ENCODE results near the gene KCNIP2. TPM values are rescaled to one million over a fixed set of nuclear protein-coding genes. Genes with fewer than 3 reads are reported as not detected.

Gene KCNIP2
- total and polyA plus RNA-seq, 4 donors: 0.18 to 2.0 (median 0.72) TPM

- no peaks in the 10 kb centered on the region for H3K27me3 ChIP-seq (ENCODE audit: control insufficient read depth in 4 of 4, insufficient read depth in 4 of 4, low read length in 3 of 4)
- no peak overlapping the region for H3K9ac ChIP-seq (ENCODE audit: low read depth in 1 of 2, low read length in 2 of 2)
- TF ChIP-seq, protein P1, sequence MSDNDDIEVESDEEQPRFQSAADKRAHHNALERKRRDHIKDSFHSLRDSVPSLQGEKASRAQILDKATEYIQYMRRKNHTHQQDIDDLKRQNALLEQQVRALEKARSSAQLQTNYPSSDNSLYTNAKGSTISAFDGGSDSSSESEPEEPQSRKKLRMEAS (IDR thresholded peaks at IDR 0.05): no peak
- TF ChIP-seq EGR1 (IDR thresholded peaks at IDR 0.05; ENCODE audit: low read depth in 2 of 2) (no peak), ZBTB33 (IDR thresholded peaks at IDR 0.05) (no peak)
Observed at GRCh38 chr10:101824736-101825135, 18.9 kb downstream of the KCNIP2 start.

GRCh38 chr10:101818872-101819633 lies 24.5 kb downstream of the KCNIP2 start:
- DNase-seq (ENCODE audit: low spot score): no peak
- TF ChIP-seq SP1 (IDR thresholded peaks at IDR 0.05): peak; percentile 7
- no peak for TF ChIP-seq GABPA (IDR thresholded peaks at IDR 0.05 in 1 of 2, conservative IDR thresholded peaks at IDR 0.05 in 1 of 2)
- TF ChIP-seq HNF4A (conservative IDR thresholded peaks at IDR 0.05): peak in 1 of 2 donors; percentile 42
- 17% methylated on average over 14 of the region's 14 CpGs for WGBS
- H3K27me3 ChIP-seq (ENCODE audit: control insufficient read depth in 4 of 4, insufficient read depth in 4 of 4, low read length in 3 of 4): no peaks in the 10 kb centered on the region
- peaks cover 6 to 38% (median 22%) of the 10 kb centered on the region in 4 donors for H3K4me1 ChIP-seq (ENCODE audit: control insufficient read depth in 4 of 4, insufficient read depth in 4 of 4, low read length in 3 of 4)
- H3K9ac ChIP-seq (ENCODE audit: low read depth in 1 of 2, low read length in 2 of 2): peak overlapping the region in 1 of 2 donors; percentile 92
- H3K9me3 ChIP-seq (ENCODE audit: control insufficient read depth in 4 of 4, low read length in 3 of 4): no peaks in the 10 kb centered on the region
- no peaks in the 10 kb centered on the region for H3K36me3 ChIP-seq (ENCODE audit: control insufficient read depth in 4 of 4, insufficient read depth in 3 of 4, low read depth in 1 of 4, low read length in 3 of 4)
- peak overlapping the region; percentile 82 to 91 for H3K27ac ChIP-seq (ENCODE audit: low read depth in 1 of 2, low read length in 2 of 2)
- H3K4me3 ChIP-seq (ENCODE audit: low read depth in 1 of 3, low read length in 3 of 3): peak overlapping the region; percentile 1 to 65 (median 47)

More at GRCh38 chr10:101824736-101825135, 18.9 kb downstream of the KCNIP2 start:
- H3K4me3 ChIP-seq (ENCODE audit: low read depth in 1 of 3, low read length in 3 of 3): no peak overlapping the region
- 71% methylated on average over 2 of the region's 2 CpGs for WGBS
- no peaks in the 10 kb centered on the region for H3K9me3 ChIP-seq (ENCODE audit: control insufficient read depth in 4 of 4, low read length in 3 of 4)
- H3K4me1 ChIP-seq (ENCODE audit: control insufficient read depth in 4 of 4, insufficient read depth in 4 of 4, low read length in 3 of 4): peaks cover 0 to under 1% (median 0%) of the 10 kb centered on the region in 4 donors
- no peaks in the 10 kb centered on the region for H3K36me3 ChIP-seq (ENCODE audit: control insufficient read depth in 4 of 4, insufficient read depth in 3 of 4, low read depth in 1 of 4, low read length in 3 of 4)
- H3K27ac ChIP-seq (ENCODE audit: low read depth in 1 of 2, low read length in 2 of 2): no peak overlapping the region
- no peak for DNase-seq (ENCODE audit: low spot score)

- peak within 1 kb of the TSS; percentile 92 to 97 for H3K9ac ChIP-seq (ENCODE audit: low read depth in 1 of 2, low read length in 2 of 2)
- H3K27me3 ChIP-seq (ENCODE audit: control insufficient read depth in 4 of 4, insufficient read depth in 4 of 4, low read length in 3 of 4): no peaks in the 10 kb centered on the region
- no peaks in the 10 kb centered on the region for H3K9me3 ChIP-seq (ENCODE audit: control insufficient read depth in 4 of 4, low read length in 3 of 4)
- peak within 1 kb of the TSS; percentile 80 to 96 (median 83) for H3K4me3 ChIP-seq (ENCODE audit: low read depth in 1 of 3, low read length in 3 of 3)
- peak within 1 kb of the TSS; percentile 82 to 91 for H3K27ac ChIP-seq (ENCODE audit: low read depth in 1 of 2, low read length in 2 of 2)
- under 1% methylated on average over 47 of the region's 47 CpGs for WGBS
- peak; percentile 96 for DNase-seq (ENCODE audit: low spot score)
- H3K36me3 ChIP-seq (ENCODE audit: control insufficient read depth in 4 of 4, insufficient read depth in 3 of 4, low read depth in 1 of 4, low read length in 3 of 4): no peaks in the 10 kb centered on the region
- H3K4me1 ChIP-seq (ENCODE audit: control insufficient read depth in 4 of 4, insufficient read depth in 4 of 4, low read length in 3 of 4): peaks cover 9 to 39% (median 23%) of the 10 kb centered on the region in 4 donors
- TF ChIP-seq CTCF (IDR thresholded peaks at IDR 0.05; ENCODE audit: low read depth, low read length, missing input control) (no peak), YY1 (IDR thresholded peaks at IDR 0.05) (peak; percentile 81), RXRA (IDR thresholded peaks at IDR 0.05) (peak; percentile 59 to 63), HNF4A (conservative IDR thresholded peaks at IDR 0.05) (peak; percentile 21 to 55), FOXA2 (IDR thresholded peaks at IDR 0.05) (peak; percentile 39), EGR1 (IDR thresholded peaks at IDR 0.05; ENCODE audit: low read depth in 2 of 2) (peak; percentile 75 to 96), HNF4G (IDR thresholded peaks at IDR 0.05) (no peak), RAD21 (IDR thresholded peaks at IDR 0.05) (peak; percentile 28 to 32), ZBTB33 (IDR thresholded peaks at IDR 0.05) (peak; percentile 95), SP1 (IDR thresholded peaks at IDR 0.05) (peak; percentile 97), JUND (IDR thresholded peaks at IDR 0.05) (peak; percentile 36 to 77), TAF1 (conservative IDR thresholded peaks at IDR 0.05) (peak; percentile 97), GABPA (IDR thresholded peaks at IDR 0.05 in 1 of 2, conservative IDR thresholded peaks at IDR 0.05 in 1 of 2) (peak in 1 of 2 donors; percentile 74), ATF3 (IDR thresholded peaks at IDR 0.05) (peak; percentile 58)
- TF ChIP-seq, protein P1 (IDR thresholded peaks at IDR 0.05): peak; percentile 97
Observed at GRCh38 chr10:101818119-101818871, 25.3 kb downstream of the KCNIP2 start, which contains the start of gene OGA. TSS of gene OGA (minus strand) at chr10:101818444. CDS start at chr10:101818022, 422 bp downstream.

All from liver (tissue), 9 donors.